Measurements from ENCODE around the gene FGD5. TPM values are rescaled to one million over a fixed set of nuclear protein-coding genes. Genes with fewer than 3 reads are reported as not detected.

Gene FGD5
- polyA plus RNA-seq, 1 donor (not counting 4 experiments of a cell fraction or from before 2014, with no cell fraction given) = not detected

DNA sequence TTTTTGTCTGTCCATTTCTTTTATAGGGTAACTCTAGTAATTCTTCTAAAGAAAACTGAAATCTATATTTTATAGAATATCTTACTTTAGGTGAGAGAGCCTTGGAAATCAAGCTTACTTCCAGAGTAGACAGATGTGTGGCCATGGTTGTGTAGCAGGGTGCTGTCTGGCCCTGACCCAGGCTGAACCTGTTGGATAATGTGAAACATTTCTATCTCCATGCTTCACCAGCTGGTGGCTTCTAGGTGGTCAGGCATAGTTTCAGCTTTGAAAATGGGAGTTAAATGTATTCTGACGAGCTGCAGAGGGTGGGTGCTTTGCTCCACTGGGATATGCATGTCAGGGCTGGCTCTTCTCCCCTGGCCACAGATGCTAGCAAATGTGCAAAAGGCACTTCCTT is 107.8 kb downstream of the FGD5 start:
- H3K9me1 ChIP-seq (ENCODE audit: control insufficient read depth, extremely low read depth, insufficient read depth, low read length) = no peaks in the 10 kb centered on the region
- FAIRE-seq (no peak), DNase-seq (ENCODE audit: low read depth, low spot score) (no peak)
- H4K20me1 ChIP-seq (ENCODE audit: control insufficient read depth, extremely low read depth, insufficient read depth, low read length) = no peaks in the 10 kb centered on the region
- TF ChIP-seq, protein P1, sequence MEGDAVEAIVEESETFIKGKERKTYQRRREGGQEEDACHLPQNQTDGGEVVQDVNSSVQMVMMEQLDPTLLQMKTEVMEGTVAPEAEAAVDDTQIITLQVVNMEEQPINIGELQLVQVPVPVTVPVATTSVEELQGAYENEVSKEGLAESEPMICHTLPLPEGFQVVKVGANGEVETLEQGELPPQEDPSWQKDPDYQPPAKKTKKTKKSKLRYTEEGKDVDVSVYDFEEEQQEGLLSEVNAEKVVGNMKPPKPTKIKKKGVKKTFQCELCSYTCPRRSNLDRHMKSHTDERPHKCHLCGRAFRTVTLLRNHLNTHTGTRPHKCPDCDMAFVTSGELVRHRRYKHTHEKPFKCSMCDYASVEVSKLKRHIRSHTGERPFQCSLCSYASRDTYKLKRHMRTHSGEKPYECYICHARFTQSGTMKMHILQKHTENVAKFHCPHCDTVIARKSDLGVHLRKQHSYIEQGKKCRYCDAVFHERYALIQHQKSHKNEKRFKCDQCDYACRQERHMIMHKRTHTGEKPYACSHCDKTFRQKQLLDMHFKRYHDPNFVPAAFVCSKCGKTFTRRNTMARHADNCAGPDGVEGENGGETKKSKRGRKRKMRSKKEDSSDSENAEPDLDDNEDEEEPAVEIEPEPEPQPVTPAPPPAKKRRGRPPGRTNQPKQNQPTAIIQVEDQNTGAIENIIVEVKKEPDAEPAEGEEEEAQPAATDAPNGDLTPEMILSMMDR (optimal IDR thresholded peaks at IDR 0.05 in 1 of 3, IDR thresholded peaks at IDR 0.05 in 1 of 3, conservative IDR thresholded peaks at IDR 0.05 in 1 of 3; ENCODE audit: extremely low read depth in 1 of 3, insufficient read depth in 2 of 3, low read length in 3 of 3) = no peak
- TF ChIP-seq EZH2 (IDR thresholded peaks at IDR 0.05; ENCODE audit: low read length) = no peak
- no peak overlapping the region for H2AFZ ChIP-seq (ENCODE audit: control insufficient read depth, low read length)
- dilution Hi-C loops (cut with MboI; ENCODE audit: extremely low pct_ligation_motif_present, low sequenced_read_pairs) = no loop called here
- H3K79me2 ChIP-seq (ENCODE audit: control insufficient read depth, insufficient read depth, low read length) = no peaks in the 10 kb centered on the region
- no peaks in the 10 kb centered on the region for H3K4me1 ChIP-seq (ENCODE audit: control insufficient read depth, extremely low read depth, insufficient read depth, low read length)
- H3K27ac ChIP-seq (ENCODE audit: control insufficient read depth, insufficient read depth, low read length) = no peak overlapping the region
- no peaks in the 10 kb centered on the region for H3K36me3 ChIP-seq (ENCODE audit: control insufficient read depth in 2 of 2, extremely low read depth in 1 of 2, insufficient read depth in 2 of 2, low read length in 2 of 2)
- no peak overlapping the region for H3K4me3 ChIP-seq (ENCODE audit: control insufficient read depth in 2 of 3, extremely low read depth in 1 of 3, insufficient read depth in 2 of 3, low read depth in 1 of 3, low read length in 3 of 3)
- no peak overlapping the region for H3K4me2 ChIP-seq (ENCODE audit: control insufficient read depth, extremely low read depth, insufficient read depth, low read depth, low read length)
- no peak overlapping the region for H3K9ac ChIP-seq (ENCODE audit: control insufficient read depth, extremely low read depth, insufficient read depth, low read length)
- H3K9me3 ChIP-seq (ENCODE audit: control insufficient read depth, low read depth, low read length) = no peaks in the 10 kb centered on the region
- peaks cover 3% of the 10 kb centered on the region for H3K27me3 ChIP-seq (ENCODE audit: control insufficient read depth, extremely low read depth, insufficient read depth, low read length)

DNA sequence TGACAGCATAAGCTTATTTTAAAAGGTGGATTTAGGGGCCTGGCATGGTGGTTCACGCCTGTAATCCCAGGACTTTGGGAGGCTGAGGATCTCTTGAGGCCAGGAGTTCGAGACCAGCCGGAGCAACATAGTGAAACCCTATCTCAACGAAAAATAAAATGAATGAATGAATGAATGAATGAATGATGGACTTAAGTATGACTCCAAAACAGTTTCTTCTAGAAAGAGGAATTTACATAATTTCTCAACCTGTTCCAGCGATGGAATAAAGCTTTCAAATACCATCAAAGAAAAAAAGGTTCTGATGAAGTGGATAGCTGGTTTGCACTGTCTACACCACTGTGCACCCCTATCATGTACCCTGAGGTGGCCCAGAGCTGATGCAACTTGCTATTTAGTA is 108.5 kb downstream of the FGD5 start:
- Histone ChIP-seq H3K36me3 (ENCODE audit: control insufficient read depth in 2 of 2, extremely low read depth in 1 of 2, insufficient read depth in 2 of 2, low read length in 2 of 2) (no peaks in the 10 kb centered on the region), H3K9me3 (ENCODE audit: control insufficient read depth, low read depth, low read length) (no peaks in the 10 kb centered on the region), H4K20me1 (ENCODE audit: control insufficient read depth, extremely low read depth, insufficient read depth, low read length) (no peaks in the 10 kb centered on the region), H3K9ac (ENCODE audit: control insufficient read depth, extremely low read depth, insufficient read depth, low read length) (no peak overlapping the region), H3K27ac (ENCODE audit: control insufficient read depth, insufficient read depth, low read length) (no peak overlapping the region), H3K4me2 (ENCODE audit: control insufficient read depth, extremely low read depth, insufficient read depth, low read depth, low read length) (no peak overlapping the region), H3K27me3 (ENCODE audit: control insufficient read depth, extremely low read depth, insufficient read depth, low read length) (peaks cover 3% of the 10 kb centered on the region), H3K79me2 (ENCODE audit: control insufficient read depth, insufficient read depth, low read length) (no peaks in the 10 kb centered on the region), H3K4me1 (ENCODE audit: control insufficient read depth, extremely low read depth, insufficient read depth, low read length) (no peaks in the 10 kb centered on the region), H3K9me1 (ENCODE audit: control insufficient read depth, extremely low read depth, insufficient read depth, low read length) (no peaks in the 10 kb centered on the region), H3K4me3 (ENCODE audit: control insufficient read depth in 2 of 3, extremely low read depth in 1 of 3, insufficient read depth in 2 of 3, low read depth in 1 of 3, low read length in 3 of 3) (no peak overlapping the region), H2AFZ (ENCODE audit: control insufficient read depth, low read length) (no peak overlapping the region)
- FAIRE-seq (no peak), DNase-seq (ENCODE audit: low read depth, low spot score) (no peak)
- dilution Hi-C loops (cut with MboI; ENCODE audit: extremely low pct_ligation_motif_present, low sequenced_read_pairs) = no loop called here
- TF ChIP-seq EZH2 (IDR thresholded peaks at IDR 0.05; ENCODE audit: low read length) = no peak
- TF ChIP-seq, protein P1 (optimal IDR thresholded peaks at IDR 0.05 in 1 of 3, IDR thresholded peaks at IDR 0.05 in 1 of 3, conservative IDR thresholded peaks at IDR 0.05 in 1 of 3; ENCODE audit: extremely low read depth in 1 of 3, insufficient read depth in 2 of 3, low read length in 3 of 3) = no peak

Measured in keratinocyte (primary cell).